ENCODE data around the gene PLIN5.

Gene PLIN5

GRCh38 chr19:4506449-4507149, 28.4 kb downstream of the PLIN5 start:
- Mint-ChIP-seq H3K27me3 (ENCODE audit: low read depth, poor library complexity) (peaks cover 4% of the 10 kb centered on the region), H3K4me1 (no peaks in the 10 kb centered on the region), H3K27ac (peak overlapping the region; percentile 53), H3K36me3 (ENCODE audit: low read depth) (peaks cover 26% of the 10 kb centered on the region), H3K9me3 (no peaks in the 10 kb centered on the region), H3K4me3 (no peak overlapping the region)
- DNase-seq, result no peak
- TF ChIP-seq CTCF (IDR thresholded peaks at IDR 0.05), result no peak

GRCh38 chr19:4505570-4506448, 29.2 kb downstream of the PLIN5 start:
- no peak for DNase-seq
- Mint-ChIP-seq H3K36me3 (ENCODE audit: low read depth) (peaks cover 26% of the 10 kb centered on the region), H3K27me3 (ENCODE audit: low read depth, poor library complexity) (peaks cover 4% of the 10 kb centered on the region), H3K4me1 (no peaks in the 10 kb centered on the region), H3K4me3 (no peak overlapping the region), H3K9me3 (no peaks in the 10 kb centered on the region), H3K27ac (peak overlapping the region; percentile 96)
- TF ChIP-seq CTCF (IDR thresholded peaks at IDR 0.05), result no peak

GRCh38 chr19:4504891-4505569, 30.0 kb downstream of the PLIN5 start:
- Mint-ChIP-seq H3K4me3 (no peak overlapping the region), H3K36me3 (ENCODE audit: low read depth) (peaks cover 26% of the 10 kb centered on the region), H3K27ac (no peak overlapping the region), H3K4me1 (no peaks in the 10 kb centered on the region), H3K9me3 (no peaks in the 10 kb centered on the region), H3K27me3 (ENCODE audit: low read depth, poor library complexity) (peaks cover 4% of the 10 kb centered on the region)
- no peak for DNase-seq
- no peak for TF ChIP-seq CTCF (IDR thresholded peaks at IDR 0.05)

- peaks cover 26% of the 10 kb centered on the region for H3K36me3 Mint-ChIP-seq (ENCODE audit: low read depth)
- H3K27ac Mint-ChIP-seq, result no peak overlapping the region
- no peak overlapping the region for H3K4me3 Mint-ChIP-seq
- no peaks in the 10 kb centered on the region for H3K9me3 Mint-ChIP-seq
- TF ChIP-seq CTCF (IDR thresholded peaks at IDR 0.05), result no peak
- no peaks in the 10 kb centered on the region for H3K4me1 Mint-ChIP-seq
- DNase-seq, result no peak
- peaks cover 4% of the 10 kb centered on the region for H3K27me3 Mint-ChIP-seq (ENCODE audit: low read depth, poor library complexity)
Measured at GRCh38 chr19:4504297-4504701, 30.7 kb downstream of the PLIN5 start.

GRCh38 chr19:4503825-4504170, 31.2 kb downstream of the PLIN5 start:
- no peak for TF ChIP-seq CTCF (IDR thresholded peaks at IDR 0.05)
- Mint-ChIP-seq H3K36me3 (ENCODE audit: low read depth) (peaks cover 26% of the 10 kb centered on the region), H3K4me3 (no peak overlapping the region), H3K27ac (no peak overlapping the region), H3K27me3 (ENCODE audit: low read depth, poor library complexity) (peaks cover 4% of the 10 kb centered on the region), H3K4me1 (no peaks in the 10 kb centered on the region), H3K9me3 (no peaks in the 10 kb centered on the region)
- no peak for DNase-seq
